ENCODE measurements around the gene TMEM89. TPM values are rescaled to one million over a fixed set of nuclear protein-coding genes. Genes with fewer than 3 reads are reported as not detected.

TMEM89 gene
- total RNA-seq, 1 donor from 2014 or later, result 0.51 TPM

GRCh38 chr3:48648188-48648850, 26.8 kb upstream of the TMEM89 start:
- H3K4me1 Mint-ChIP-seq, result no peaks in the 10 kb centered on the region
- DNase-seq (ENCODE audit: low read depth, low spot score), result no peak
- no peak overlapping the region for H3K4me3 Mint-ChIP-seq
- H3K27ac Mint-ChIP-seq (ENCODE audit: unreplicated experiment), result no peak overlapping the region
- H3K27me3 Mint-ChIP-seq (ENCODE audit: low read depth), result no peaks in the 10 kb centered on the region
- TF ChIP-seq, protein P1, sequence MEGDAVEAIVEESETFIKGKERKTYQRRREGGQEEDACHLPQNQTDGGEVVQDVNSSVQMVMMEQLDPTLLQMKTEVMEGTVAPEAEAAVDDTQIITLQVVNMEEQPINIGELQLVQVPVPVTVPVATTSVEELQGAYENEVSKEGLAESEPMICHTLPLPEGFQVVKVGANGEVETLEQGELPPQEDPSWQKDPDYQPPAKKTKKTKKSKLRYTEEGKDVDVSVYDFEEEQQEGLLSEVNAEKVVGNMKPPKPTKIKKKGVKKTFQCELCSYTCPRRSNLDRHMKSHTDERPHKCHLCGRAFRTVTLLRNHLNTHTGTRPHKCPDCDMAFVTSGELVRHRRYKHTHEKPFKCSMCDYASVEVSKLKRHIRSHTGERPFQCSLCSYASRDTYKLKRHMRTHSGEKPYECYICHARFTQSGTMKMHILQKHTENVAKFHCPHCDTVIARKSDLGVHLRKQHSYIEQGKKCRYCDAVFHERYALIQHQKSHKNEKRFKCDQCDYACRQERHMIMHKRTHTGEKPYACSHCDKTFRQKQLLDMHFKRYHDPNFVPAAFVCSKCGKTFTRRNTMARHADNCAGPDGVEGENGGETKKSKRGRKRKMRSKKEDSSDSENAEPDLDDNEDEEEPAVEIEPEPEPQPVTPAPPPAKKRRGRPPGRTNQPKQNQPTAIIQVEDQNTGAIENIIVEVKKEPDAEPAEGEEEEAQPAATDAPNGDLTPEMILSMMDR (conservative IDR thresholded peaks at IDR 0.05), result no peak
- no peaks in the 10 kb centered on the region for H3K9me3 Mint-ChIP-seq
- H3K36me3 Mint-ChIP-seq (ENCODE audit: low read depth), result peaks cover 6% of the 10 kb centered on the region

- Mint-ChIP-seq H3K4me1 (no peaks in the 10 kb centered on the region), H3K27ac (ENCODE audit: unreplicated experiment) (no peak overlapping the region), H3K9me3 (no peaks in the 10 kb centered on the region), H3K27me3 (ENCODE audit: low read depth) (no peaks in the 10 kb centered on the region), H3K4me3 (no peak overlapping the region), H3K36me3 (ENCODE audit: low read depth) (peaks cover under 1% of the 10 kb centered on the region)
- DNase-seq (ENCODE audit: low read depth, low spot score), result no peak
- TF ChIP-seq, protein P1 (conservative IDR thresholded peaks at IDR 0.05), result no peak
Observed at GRCh38 chr3:48647714-48648113, 26.1 kb upstream of the TMEM89 start.

GRCh38 chr3:48644898-48645760, 23.6 kb upstream of the TMEM89 start:
- H3K4me3 Mint-ChIP-seq, result no peak overlapping the region
- H3K27me3 Mint-ChIP-seq (ENCODE audit: low read depth), result no peaks in the 10 kb centered on the region

DNA sequence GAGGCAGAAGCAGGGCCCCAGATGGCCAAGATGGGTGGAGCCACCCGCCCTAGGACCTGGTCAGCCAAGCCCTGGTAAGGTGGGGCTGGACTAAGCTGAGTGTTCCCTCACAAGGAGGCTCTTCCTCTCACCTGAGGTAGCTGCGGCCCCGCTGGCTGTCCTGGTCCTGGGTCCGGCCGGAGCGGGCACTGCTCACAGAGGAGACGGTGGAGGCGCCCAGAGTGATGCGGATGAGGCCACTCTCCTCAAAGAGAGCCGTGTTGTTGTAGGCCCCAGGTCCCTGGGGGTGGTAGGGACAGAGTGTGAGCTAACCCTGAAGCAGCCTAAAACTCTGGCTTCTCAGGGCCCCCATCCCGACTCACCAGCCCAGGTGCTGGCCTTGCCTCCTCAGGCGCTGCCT, 21.0 kb upstream of the TMEM89 start:
- Mint-ChIP-seq H3K4me1 (no peaks in the 10 kb centered on the region), H3K27me3 (ENCODE audit: low read depth) (no peaks in the 10 kb centered on the region), H3K36me3 (ENCODE audit: low read depth) (no peaks in the 10 kb centered on the region), H3K9me3 (no peaks in the 10 kb centered on the region), H3K4me3 (no peak overlapping the region), H3K27ac (ENCODE audit: unreplicated experiment) (no peak overlapping the region)
- TF ChIP-seq, protein P1 (conservative IDR thresholded peaks at IDR 0.05), result no peak
- DNase-seq (ENCODE audit: low read depth, low spot score), result no peak

More at GRCh38 chr3:48644898-48645760, 23.6 kb upstream of the TMEM89 start:
- H3K4me1 Mint-ChIP-seq, result no peaks in the 10 kb centered on the region
- TF ChIP-seq, protein P1 (conservative IDR thresholded peaks at IDR 0.05), result no peak
- no peaks in the 10 kb centered on the region for H3K36me3 Mint-ChIP-seq (ENCODE audit: low read depth)
- no peaks in the 10 kb centered on the region for H3K9me3 Mint-ChIP-seq
- no peak for DNase-seq (ENCODE audit: low read depth, low spot score)
- no peak overlapping the region for H3K27ac Mint-ChIP-seq (ENCODE audit: unreplicated experiment)

GRCh38 chr3:48641396-48641795, 19.8 kb upstream of the TMEM89 start:
- H3K27ac Mint-ChIP-seq (ENCODE audit: unreplicated experiment), result peak overlapping the region; percentile 58
- H3K4me1 Mint-ChIP-seq, result peaks cover 12% of the 10 kb centered on the region
- no peak for DNase-seq (ENCODE audit: low read depth, low spot score)
- TF ChIP-seq, protein P1 (conservative IDR thresholded peaks at IDR 0.05), result no peak
- no peaks in the 10 kb centered on the region for H3K27me3 Mint-ChIP-seq (ENCODE audit: low read depth)
- H3K36me3 Mint-ChIP-seq (ENCODE audit: low read depth), result no peaks in the 10 kb centered on the region
- H3K4me3 Mint-ChIP-seq, result no peak overlapping the region
- no peaks in the 10 kb centered on the region for H3K9me3 Mint-ChIP-seq
